ENCODE data around the gene SLMAP.

SLMAP gene

GRCh38 chr3:57893156-57893555 is 137.0 kb downstream of the SLMAP start:
- TF ChIP-seq, protein P1, sequence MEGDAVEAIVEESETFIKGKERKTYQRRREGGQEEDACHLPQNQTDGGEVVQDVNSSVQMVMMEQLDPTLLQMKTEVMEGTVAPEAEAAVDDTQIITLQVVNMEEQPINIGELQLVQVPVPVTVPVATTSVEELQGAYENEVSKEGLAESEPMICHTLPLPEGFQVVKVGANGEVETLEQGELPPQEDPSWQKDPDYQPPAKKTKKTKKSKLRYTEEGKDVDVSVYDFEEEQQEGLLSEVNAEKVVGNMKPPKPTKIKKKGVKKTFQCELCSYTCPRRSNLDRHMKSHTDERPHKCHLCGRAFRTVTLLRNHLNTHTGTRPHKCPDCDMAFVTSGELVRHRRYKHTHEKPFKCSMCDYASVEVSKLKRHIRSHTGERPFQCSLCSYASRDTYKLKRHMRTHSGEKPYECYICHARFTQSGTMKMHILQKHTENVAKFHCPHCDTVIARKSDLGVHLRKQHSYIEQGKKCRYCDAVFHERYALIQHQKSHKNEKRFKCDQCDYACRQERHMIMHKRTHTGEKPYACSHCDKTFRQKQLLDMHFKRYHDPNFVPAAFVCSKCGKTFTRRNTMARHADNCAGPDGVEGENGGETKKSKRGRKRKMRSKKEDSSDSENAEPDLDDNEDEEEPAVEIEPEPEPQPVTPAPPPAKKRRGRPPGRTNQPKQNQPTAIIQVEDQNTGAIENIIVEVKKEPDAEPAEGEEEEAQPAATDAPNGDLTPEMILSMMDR (IDR thresholded peaks at IDR 0.05; ENCODE audit: extremely low read depth, insufficient read depth, missing control alignments), result no peak
- in situ Hi-C loops (cut with MboI; ENCODE audit: low pct_unique_long_range_greater_than_20kb, low sequenced_read_pairs, unreplicated experiment), result no loop called here
- DNase-seq (ENCODE audit: low spot score), result no peak

- TF ChIP-seq, protein P1 (IDR thresholded peaks at IDR 0.05; ENCODE audit: extremely low read depth, insufficient read depth, missing control alignments), result no peak
- DNase-seq (ENCODE audit: low spot score), result no peak
- in situ Hi-C loops (cut with MboI; ENCODE audit: low pct_unique_long_range_greater_than_20kb, low sequenced_read_pairs, unreplicated experiment), result no loop called here
Measured at GRCh38 chr3:57893668-57894067, 137.6 kb downstream of the SLMAP start.

DNA sequence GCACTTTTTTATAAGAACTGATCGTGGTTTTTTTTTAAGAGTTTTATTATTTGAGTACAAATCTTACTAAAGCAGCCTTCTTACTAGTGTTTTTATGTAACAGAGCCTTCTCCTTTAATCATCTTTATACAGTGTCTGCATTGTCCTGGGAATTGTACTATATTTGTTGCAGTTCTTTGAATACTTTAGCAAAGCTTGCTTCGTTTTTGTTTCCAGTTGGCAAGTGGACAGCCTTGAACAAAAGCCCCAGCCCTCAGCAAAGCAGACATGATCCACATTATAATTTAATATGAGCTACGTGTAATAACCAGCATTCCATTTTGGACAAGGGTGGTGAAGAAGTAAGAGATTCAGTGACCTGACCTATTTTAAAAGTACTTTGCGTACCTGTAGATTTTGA is 139.9 kb downstream of the SLMAP start:
- in situ Hi-C loops (cut with MboI; ENCODE audit: low pct_unique_long_range_greater_than_20kb, low sequenced_read_pairs, unreplicated experiment), result no loop called here

GRCh38 chr3:57896691-57897090 is 140.6 kb downstream of the SLMAP start:
- in situ Hi-C loops (cut with MboI; ENCODE audit: low pct_unique_long_range_greater_than_20kb, low sequenced_read_pairs, unreplicated experiment), result no loop called here
- DNase-seq (ENCODE audit: low spot score), result no peak
- TF ChIP-seq, protein P1 (IDR thresholded peaks at IDR 0.05; ENCODE audit: extremely low read depth, insufficient read depth, missing control alignments), result no peak

More for the DNA sequence above, 139.9 kb downstream of the SLMAP start:
- TF ChIP-seq, protein P1 (IDR thresholded peaks at IDR 0.05; ENCODE audit: extremely low read depth, insufficient read depth, missing control alignments), result no peak
- DNase-seq (ENCODE audit: low spot score), result no peak

- TF ChIP-seq, protein P1 (IDR thresholded peaks at IDR 0.05; ENCODE audit: extremely low read depth, insufficient read depth, missing control alignments), result no peak
- in situ Hi-C loops (cut with MboI; ENCODE audit: low pct_unique_long_range_greater_than_20kb, low sequenced_read_pairs, unreplicated experiment), result no loop called here
- no peak for DNase-seq (ENCODE audit: low spot score)
Measured at GRCh38 chr3:57900786-57901185, 144.7 kb downstream of the SLMAP start.

GRCh38 chr3:57903124-57903890 is 147.2 kb downstream of the SLMAP start:
- in situ Hi-C loops (cut with MboI; ENCODE audit: low pct_unique_long_range_greater_than_20kb, low sequenced_read_pairs, unreplicated experiment), result no loop called here
- DNase-seq (ENCODE audit: low spot score), result no peak
- TF ChIP-seq, protein P1 (IDR thresholded peaks at IDR 0.05; ENCODE audit: extremely low read depth, insufficient read depth, missing control alignments), result no peak

All from GM13977 (cell line).